Kidney (tissue), 14 donors: ENCODE measurements around the gene NME7. TPM values are rescaled to one million over a fixed set of nuclear protein-coding genes. Genes with fewer than 3 reads are reported as not detected.

Experiments used
- DNase-seq, 5 donors: peaks; one replicate each; pipeline ENCODE4 v3.0.0-alpha.2; 2013 to 2020
- FAIRE-seq: peaks from 2 replicates; lab custom pipeline; 2012; peaks lifted over from hg19 to GRCh38; lab: Jason Lieb, UNC
- H3K27ac ChIP-seq, 2 donors: one replicate each; pipeline ENCODE4 v1.7.0; 2013; ENCODE audit warnings: low read depth in 2 of 2, low read length in 2 of 2, inconsistent platforms in 1 of 2
- H3K27me3 ChIP-seq: one replicate; pipeline ENCODE4 v1.7.1; 2013; ENCODE audit warnings: low read length, inconsistent platforms; ENCODE audit not compliant: control insufficient read depth, insufficient read depth
- H3K36me3 ChIP-seq, 3 donors: one replicate each; pipeline versions ENCODE4 v1.7.0 to v1.7.1; 2013; ENCODE audit warnings: low read length in 3 of 3, control low read depth in 1 of 3, inconsistent platforms in 1 of 3; ENCODE audit not compliant: insufficient read depth in 3 of 3, control insufficient read depth in 2 of 3
- H3K4me1 ChIP-seq, 3 donors: one replicate each; pipeline versions ENCODE4 v1.7.0 to v1.7.1; 2013; ENCODE audit warnings: low read length in 3 of 3, inconsistent platforms in 1 of 3, low read depth in 1 of 3; ENCODE audit not compliant: control insufficient read depth in 2 of 3, insufficient read depth in 2 of 3
- H3K4me3 ChIP-seq, 3 donors: one replicate each; pipeline versions ENCODE4 v1.7.0 to v1.8.1; 2013; ENCODE audit warnings: low read length in 3 of 3, control low read depth in 1 of 3, inconsistent platforms in 1 of 3
- H3K9ac ChIP-seq, 3 donors: one replicate each; pipeline versions ENCODE4 v1.7.0 to v1.7.1; 2013; ENCODE audit warnings: low read length in 3 of 3, control low read depth in 1 of 3, inconsistent platforms in 1 of 3
- H3K9me3 ChIP-seq, 3 donors: one replicate each; pipeline versions ENCODE4 v1.7.0 to v1.7.1; 2013; ENCODE audit warnings: low read length in 3 of 3, control low read depth in 1 of 3, inconsistent platforms in 1 of 3; ENCODE audit not compliant: control insufficient read depth in 2 of 3, insufficient read depth in 1 of 3
- intact Hi-C: fragments of 100-400 bp; cut with DNase I; formaldehyde crosslinking; loops from one replicate; pipeline ENCODE4 v1.11.1; 2022
- polyA plus RNA-seq: library from polyadenylated mRNA; stranded (reverse); fragments of 350-450 nt; fragmentation: Illumina TruSeq; extraction: RNeasy Lipid Tissue Mini Kit (QIAGEN cat#74804); gene quantifications from one replicate; pipeline ENCODE4 v1.2.3, GENCODE V29; 2014; ENCODE audit warnings: low read depth, low replicate concordance; ENCODE audit not compliant: insufficient read depth
- total RNA-seq: library from RNA; stranded (reverse); fragmentation: NEBNext Ultra II Directional; extraction: Animal tissue kit (Norgen Biotek cat#: 25700); gene quantifications from one replicate; pipeline ENCODE4 v1.2.1, GENCODE V29; 2021
- TF ChIP-seq, protein P1 (sequence below): IDR thresholded peaks from 3 replicates; pipeline ENCODE4 v1.5.1; 2012; ENCODE audit warnings: mild to moderate bottlenecking, moderate library complexity, borderline replicate concordance; ENCODE audit not compliant: insufficient read depth; ENCODE audit errors: extremely low read depth
- donor health status: control.
- donor health status: control.
- donor health status: control.
- donor health status: control.
- donor health status: control.
- donor health status: DM: yes; HTN: yes; CAD: no.
- donor health status: Normal renal cell carcinoma (clear cell type).

Gene NME7
- total and polyA plus RNA-seq, 2 donors from 2014 or later = 13.7 to 31.9 TPM

DNA sequence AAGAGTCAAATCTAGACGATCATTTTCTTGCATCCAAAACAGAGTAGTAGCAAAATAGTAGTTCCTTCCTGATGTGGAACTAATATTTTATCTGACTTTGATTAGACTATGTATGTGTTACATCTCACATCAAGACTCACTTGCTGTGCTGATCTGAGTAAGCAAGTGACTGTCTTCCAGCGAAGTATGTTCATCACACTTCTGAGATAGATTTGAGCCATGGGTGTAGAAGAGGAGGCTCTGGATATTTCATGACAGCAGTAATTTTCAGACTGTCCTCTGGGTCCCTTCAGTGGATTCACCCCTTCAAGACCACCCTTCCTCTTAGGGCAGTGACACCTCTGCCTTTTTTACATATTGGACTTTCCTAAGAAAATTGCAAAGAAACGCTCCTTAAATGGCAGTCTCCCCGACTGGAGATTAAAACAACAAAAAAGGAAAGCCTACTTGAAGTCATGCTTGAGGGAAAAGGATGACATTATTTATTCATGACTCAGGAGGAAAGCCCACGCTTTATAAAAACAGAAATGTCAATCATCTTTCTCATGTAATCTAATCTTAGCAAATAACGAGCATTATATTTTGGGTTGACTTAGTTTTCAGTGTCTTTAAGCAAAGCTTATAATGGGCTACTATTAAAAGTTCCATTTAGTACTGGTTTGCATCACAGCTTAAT, 238.3 kb downstream of the NME7 start:
- H3K36me3 ChIP-seq = peaks cover 7 to 81% (median 34%) of the 10 kb centered on the region in 3 donors

GRCh38 chr1:169128562-169128961, 239.0 kb downstream of the NME7 start:
- H3K27ac ChIP-seq = no peak overlapping the region
- peaks cover 7 to 85% (median 34%) of the 10 kb centered on the region in 3 donors for H3K36me3 ChIP-seq
- intact Hi-C loops = no loop called here
- H3K4me1 ChIP-seq = peaks cover 0 to 36% (median 18%) of the 10 kb centered on the region in 3 donors
- H3K9me3 ChIP-seq = no peaks in the 10 kb centered on the region
- no peaks in the 10 kb centered on the region for H3K27me3 ChIP-seq
- DNase-seq (no peak), FAIRE-seq (no peak)
- no peak overlapping the region for H3K9ac ChIP-seq
- TF ChIP-seq, protein P1, sequence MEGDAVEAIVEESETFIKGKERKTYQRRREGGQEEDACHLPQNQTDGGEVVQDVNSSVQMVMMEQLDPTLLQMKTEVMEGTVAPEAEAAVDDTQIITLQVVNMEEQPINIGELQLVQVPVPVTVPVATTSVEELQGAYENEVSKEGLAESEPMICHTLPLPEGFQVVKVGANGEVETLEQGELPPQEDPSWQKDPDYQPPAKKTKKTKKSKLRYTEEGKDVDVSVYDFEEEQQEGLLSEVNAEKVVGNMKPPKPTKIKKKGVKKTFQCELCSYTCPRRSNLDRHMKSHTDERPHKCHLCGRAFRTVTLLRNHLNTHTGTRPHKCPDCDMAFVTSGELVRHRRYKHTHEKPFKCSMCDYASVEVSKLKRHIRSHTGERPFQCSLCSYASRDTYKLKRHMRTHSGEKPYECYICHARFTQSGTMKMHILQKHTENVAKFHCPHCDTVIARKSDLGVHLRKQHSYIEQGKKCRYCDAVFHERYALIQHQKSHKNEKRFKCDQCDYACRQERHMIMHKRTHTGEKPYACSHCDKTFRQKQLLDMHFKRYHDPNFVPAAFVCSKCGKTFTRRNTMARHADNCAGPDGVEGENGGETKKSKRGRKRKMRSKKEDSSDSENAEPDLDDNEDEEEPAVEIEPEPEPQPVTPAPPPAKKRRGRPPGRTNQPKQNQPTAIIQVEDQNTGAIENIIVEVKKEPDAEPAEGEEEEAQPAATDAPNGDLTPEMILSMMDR = no peak
- H3K4me3 ChIP-seq = peak overlapping the region in 1 of 3 donors; percentile 26

More for the DNA sequence above, 238.3 kb downstream of the NME7 start:
- Histone ChIP-seq H3K27ac (peak overlapping the region; percentile 49 to 73), H3K9me3 (no peaks in the 10 kb centered on the region), H3K9ac (no peak overlapping the region), H3K4me1 (peaks cover 0 to 33% (median 15%) of the 10 kb centered on the region in 3 donors), H3K4me3 (peak overlapping the region in 1 of 3 donors; percentile 6), H3K27me3 (no peaks in the 10 kb centered on the region)
- intact Hi-C loops = no loop called here
- no peak for DNase-seq
- TF ChIP-seq, protein P1 = no peak
- no peak for FAIRE-seq

GRCh38 chr1:169127305-169127704, 240.3 kb downstream of the NME7 start:
- peaks cover 7 to 81% (median 34%) of the 10 kb centered on the region in 3 donors for H3K36me3 ChIP-seq
- FAIRE-seq = no peak
- no peak for DNase-seq

More at GRCh38 chr1:169127305-169127704, 240.3 kb downstream of the NME7 start:
- no peak overlapping the region for H3K27ac ChIP-seq
- H3K27me3 ChIP-seq = no peaks in the 10 kb centered on the region
- TF ChIP-seq, protein P1 = no peak
- peaks cover 0 to 29% (median 18%) of the 10 kb centered on the region in 3 donors for H3K4me1 ChIP-seq
- intact Hi-C loops = no loop called here
- no peak overlapping the region for H3K4me3 ChIP-seq
- no peak overlapping the region for H3K9ac ChIP-seq
- H3K9me3 ChIP-seq = no peaks in the 10 kb centered on the region
